ENCODE measurements around the gene SNAPC1. TPM values are rescaled to one million over a fixed set of nuclear protein-coding genes. Genes with fewer than 3 reads are reported as not detected.
A peak's percentile ranks its signal among the peaks of the same experiment; 100 is the strongest.
"Not testable (repeated sequence)": the region's sequence is repeated elsewhere in the genome, so short reads cannot be mapped to it uniquely, and the experiment has no call there.

SNAPC1 gene
- total RNA-seq, 1 experiment from 2014 or later = 6.8 TPM

GRCh38 chr14:61754627-61755381, 7.4 kb upstream of the SNAPC1 start:
- Mint-ChIP-seq H3K4me1 (peaks cover 6 to 22% of the 10 kb centered on the region in 2 experiments; a peak in 3 of 4 replicates), H3K4me3 (no peak overlapping the region), H3K27ac (peak overlapping the region in 2 of 3 experiments; percentile 81 to 90; a peak in 5 of 7 replicates), H3K27me3 (ENCODE audit: low read depth) (no peaks in the 10 kb centered on the region; the same call in 1 of the 2 replicates), H3K9me3 (peaks cover 2 to 17% of the 10 kb centered on the region in 2 experiments; a peak in 3 of 5 replicates), H3K36me3 (ENCODE audit: insufficient read depth in 1 of 3, low read depth in 3 of 3) (peaks cover 2 to 32% (median 26%) of the 10 kb centered on the region in 3 experiments; a peak in 6 of 7 replicates)
- no peak for DNase-seq
- Histone ChIP-seq H3T11ph (ENCODE audit: low read length) (no peak overlapping the region), H2BK12ac (ENCODE audit: insufficient read length, low read depth, low read length) (no peak overlapping the region), H3K9me3 (ENCODE audit: control insufficient read depth, low read depth, low read length) (no peaks in the 10 kb centered on the region), H3K4ac (ENCODE audit: low read depth, low read length) (no peak overlapping the region), H2BK20ac (ENCODE audit: low read depth, low read length, poor library complexity, severe bottlenecking) (no peak overlapping the region), H3K9ac (ENCODE audit: extremely low read depth, insufficient read length, low read length) (no peak overlapping the region), H3K79me2 (ENCODE audit: insufficient read depth, low read length) (no peaks in the 10 kb centered on the region), H2AK5ac (ENCODE audit: insufficient read length, low read length) (no peak overlapping the region), H3K27ac (ENCODE audit: insufficient read length, low read depth, low read length) (peak overlapping the region; percentile 94), H3K23me2 (ENCODE audit: insufficient read length, low read depth, low read length, poor library complexity, severe bottlenecking) (no peaks in the 10 kb centered on the region), H2BK5ac (ENCODE audit: insufficient read length, low read length) (no peak overlapping the region), H3K79me1 (ENCODE audit: insufficient read depth, low read depth, low read length, poor library complexity, severe bottlenecking) (no peaks in the 10 kb centered on the region), H3K14ac (ENCODE audit: insufficient read depth, low read length) (no peak overlapping the region), H2BK15ac (ENCODE audit: low read depth, low read length) (no peak overlapping the region), H4K91ac (ENCODE audit: insufficient read length, low read depth, low read length) (no peak overlapping the region), H2AFZ (ENCODE audit: low read length) (no peak overlapping the region), H3K4me2 (ENCODE audit: insufficient read depth, insufficient read length, low read length) (no peak overlapping the region), H2BK120ac (ENCODE audit: low read depth, low read length, poor library complexity, severe bottlenecking) (no peak overlapping the region), H4K5ac (ENCODE audit: insufficient read length, low read depth, low read length) (no peak overlapping the region), H3K27me3 (ENCODE audit: insufficient read depth, low read length) (no peaks in the 10 kb centered on the region), H3K23ac (ENCODE audit: insufficient read length, low read depth, low read length) (no peak overlapping the region), H3K4me1 (ENCODE audit: insufficient read depth, low read length) (peaks cover 4% of the 10 kb centered on the region; the same call in 1 of the 2 replicates), H4K20me1 (ENCODE audit: control insufficient read depth, insufficient read depth, insufficient read length) (no peaks in the 10 kb centered on the region), H3K18ac (ENCODE audit: insufficient read length, low read depth, low read length) (peak overlapping the region; percentile 27), H3K56ac (ENCODE audit: insufficient read length, low read depth, low read length) (no peak overlapping the region), H4K8ac (replicated peaks; ENCODE audit: insufficient read length, low read depth, low read length) (no peak overlapping the region)
- no CpG with 5 or more reads among the region's 5 CpGs for WGBS (ENCODE audit: extremely low coverage, insufficient read length, low lambda C conversion rate)
- no peak for TF ChIP-seq CTCF (conservative IDR thresholded peaks at IDR 0.05)

DNA sequence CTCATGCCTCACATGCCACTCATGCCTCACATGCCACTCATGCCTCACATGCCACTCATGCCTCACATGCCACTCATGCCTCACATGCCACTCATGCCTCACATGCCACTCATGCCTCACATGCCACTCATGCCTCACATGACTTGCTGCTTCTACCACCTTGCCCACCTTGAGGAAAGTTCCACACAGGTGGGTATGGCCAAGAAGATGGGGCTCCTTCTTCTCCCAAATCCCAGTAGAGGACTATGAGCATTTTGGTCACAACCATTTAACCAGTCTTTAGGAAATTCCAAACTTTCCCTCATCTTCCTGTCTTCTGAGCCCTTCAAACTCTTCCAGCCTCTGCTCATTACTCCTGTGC, 6.9 kb upstream of the SNAPC1 start:
- H3K4ac ChIP-seq (ENCODE audit: low read depth, low read length); H2BK20ac ChIP-seq (ENCODE audit: low read depth, low read length, poor library complexity, severe bottlenecking); H3K56ac ChIP-seq (ENCODE audit: insufficient read length, low read depth, low read length); H3K79me1 ChIP-seq (ENCODE audit: insufficient read depth, low read depth, low read length, poor library complexity, severe bottlenecking); H4K20me1 ChIP-seq (ENCODE audit: control insufficient read depth, insufficient read depth, insufficient read length); H3K23ac ChIP-seq (ENCODE audit: insufficient read length, low read depth, low read length); H4K8ac ChIP-seq (replicated peaks; ENCODE audit: insufficient read length, low read depth, low read length); H3K9ac ChIP-seq (ENCODE audit: extremely low read depth, insufficient read length, low read length); DNase-seq; H2BK15ac ChIP-seq (ENCODE audit: low read depth, low read length); H2BK5ac ChIP-seq (ENCODE audit: insufficient read length, low read length); H4K91ac ChIP-seq (ENCODE audit: insufficient read length, low read depth, low read length); H3T11ph ChIP-seq (ENCODE audit: low read length); H2BK120ac ChIP-seq (ENCODE audit: low read depth, low read length, poor library complexity, severe bottlenecking); H3K4me1 ChIP-seq (ENCODE audit: insufficient read depth, low read length); H3K79me2 ChIP-seq (ENCODE audit: insufficient read depth, low read length); H3K27me3 ChIP-seq (ENCODE audit: insufficient read depth, low read length); H4K5ac ChIP-seq (ENCODE audit: insufficient read length, low read depth, low read length); H2AK5ac ChIP-seq (ENCODE audit: insufficient read length, low read length); H3K4me2 ChIP-seq (ENCODE audit: insufficient read depth, insufficient read length, low read length); H3K27me3 Mint-ChIP-seq (ENCODE audit: low read depth); H3K23me2 ChIP-seq (ENCODE audit: insufficient read length, low read depth, low read length, poor library complexity, severe bottlenecking); H3K9me3 ChIP-seq (ENCODE audit: control insufficient read depth, low read depth, low read length); H2AFZ ChIP-seq (ENCODE audit: low read length); H3K4me3 Mint-ChIP-seq; H3K18ac ChIP-seq (ENCODE audit: insufficient read length, low read depth, low read length); H3K14ac ChIP-seq (ENCODE audit: insufficient read depth, low read length); H2BK12ac ChIP-seq (ENCODE audit: insufficient read length, low read depth, low read length): not testable (repeated sequence)
- Mint-ChIP-seq H3K36me3 (ENCODE audit: insufficient read depth in 1 of 3, low read depth in 3 of 3) (peaks cover 2 to 32% (median 26%) of the 10 kb centered on the region in 3 experiments; a peak in 6 of 7 replicates), H3K27ac (peak overlapping the region; percentile 5 to 92 (median 91); a peak in 5 of 7 replicates), H3K4me1 (peaks cover 6 to 18% of the 10 kb centered on the region in 2 experiments; a peak in 3 of 4 replicates), H3K9me3 (peaks cover 2 to 17% of the 10 kb centered on the region in 2 experiments; a peak in 3 of 5 replicates)
- peak overlapping the region; percentile 94 for H3K27ac ChIP-seq (ENCODE audit: insufficient read length, low read depth, low read length)

Measured in H9 (cell line).